Measurements from ENCODE around the gene TRIM65.

TRIM65 gene

GRCh38 chr17:75910699-75911098 is 13.9 kb upstream of the TRIM65 start:
- no peak overlapping the region for H2BK15ac ChIP-seq (ENCODE audit: low read depth, poor library complexity, severe bottlenecking)
- no peak overlapping the region for H3K4me3 ChIP-seq (ENCODE audit: insufficient read depth in 1 of 2, low read depth in 1 of 2, low read length in 2 of 2)
- no peak overlapping the region for H2BK5ac ChIP-seq (ENCODE audit: low read depth, low read length, poor library complexity, severe bottlenecking)
- H4K91ac ChIP-seq (ENCODE audit: low read length), result no peak overlapping the region
- H3K79me1 ChIP-seq (replicated peaks; ENCODE audit: low read length, poor library complexity, severe bottlenecking), result no peaks in the 10 kb centered on the region
- H3K4ac ChIP-seq (ENCODE audit: low read depth in 1 of 2, low read length in 2 of 2), result no peak overlapping the region
- H3K4me1 ChIP-seq (ENCODE audit: control insufficient read depth, insufficient read depth, low read depth, low read length), result peaks cover 8% of the 10 kb centered on the region
- no peak overlapping the region for H3K4me2 ChIP-seq (ENCODE audit: low read length, poor library complexity, severe bottlenecking)
- H3K23ac ChIP-seq (ENCODE audit: low read length in 2 of 2), result no peak overlapping the region
- no peaks in the 10 kb centered on the region for H3K9me3 ChIP-seq (ENCODE audit: control insufficient read depth, low read length)
- no peak overlapping the region for H3K9ac ChIP-seq (ENCODE audit: low read length)
- no peak overlapping the region for H2AFZ ChIP-seq (ENCODE audit: low read depth, low read length)
- H3K14ac ChIP-seq (ENCODE audit: low read length in 2 of 2), result no peak overlapping the region
- peaks cover 24 to 26% of the 10 kb centered on the region in 2 experiments for H3K36me3 ChIP-seq (ENCODE audit: control insufficient read depth in 1 of 2, insufficient read depth in 2 of 2, low read depth in 1 of 2, low read length in 2 of 2)
- DNase-seq, result no peak
- H2AK5ac ChIP-seq (ENCODE audit: low read length, severe bottlenecking), result no peak overlapping the region
- H3K18ac ChIP-seq (ENCODE audit: low read depth in 1 of 2, low read length in 2 of 2), result no peak overlapping the region
- no peak overlapping the region for H3K27ac ChIP-seq (ENCODE audit: low read length, poor library complexity, severe bottlenecking)
- 67% methylated on average over 6 of the region's 6 CpGs for WGBS
- no peaks in the 10 kb centered on the region for H3K27me3 ChIP-seq (ENCODE audit: control insufficient read depth in 1 of 2, insufficient read depth in 1 of 2, low read length in 2 of 2)
- H2BK120ac ChIP-seq (ENCODE audit: low read depth, low read length), result no peak overlapping the region
- no peak overlapping the region for H2BK12ac ChIP-seq (ENCODE audit: low read length in 2 of 2)
- no peak overlapping the region for H4K8ac ChIP-seq (ENCODE audit: low read length)

DNA sequence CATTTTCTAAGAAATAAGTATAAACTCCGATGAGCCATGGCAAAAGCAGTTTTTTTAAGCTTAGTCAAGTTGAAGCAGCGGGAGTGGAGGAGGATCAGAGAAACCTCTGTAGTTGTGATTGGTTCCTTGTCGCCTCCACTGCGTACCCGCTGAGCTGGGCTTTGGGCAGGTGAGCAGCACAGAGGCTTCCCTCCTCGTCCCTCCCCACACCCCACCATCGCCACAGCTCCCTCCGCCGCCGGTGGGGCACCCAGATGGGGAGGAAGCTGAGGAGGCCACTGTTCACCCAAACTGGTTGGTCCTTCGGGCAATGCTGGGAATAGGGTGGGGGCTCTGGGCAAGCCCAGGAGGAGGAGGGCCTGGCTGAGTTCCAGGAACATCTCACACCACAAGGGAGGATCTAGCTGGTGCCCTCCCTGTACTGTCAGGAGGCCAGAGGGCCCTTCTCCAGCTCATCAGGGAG is 13.1 kb upstream of the TRIM65 start:
- no peak overlapping the region for H3K23ac ChIP-seq (ENCODE audit: low read length in 2 of 2)
- 92% methylated on average over 11 of the region's 11 CpGs for WGBS

GRCh38 chr17:75909051-75909811 is 12.5 kb upstream of the TRIM65 start:
- no peak for DNase-seq
- no peaks in the 10 kb centered on the region for H3K9me3 ChIP-seq (ENCODE audit: control insufficient read depth, low read length)
- H3K4me3 ChIP-seq (ENCODE audit: insufficient read depth in 1 of 2, low read depth in 1 of 2, low read length in 2 of 2), result no peak overlapping the region
- no peaks in the 10 kb centered on the region for H3K79me1 ChIP-seq (replicated peaks; ENCODE audit: low read length, poor library complexity, severe bottlenecking)
- no peak overlapping the region for H2BK120ac ChIP-seq (ENCODE audit: low read depth, low read length)
- WGBS, result 94% methylated on average over 12 of the region's 14 CpGs
- no peak overlapping the region for H4K91ac ChIP-seq (ENCODE audit: low read length)
- peak overlapping the region; percentile 41 for H4K8ac ChIP-seq (ENCODE audit: low read length)
- H3K23ac ChIP-seq (ENCODE audit: low read length in 2 of 2), result no peak overlapping the region
- H3K18ac ChIP-seq (ENCODE audit: low read depth in 1 of 2, low read length in 2 of 2), result no peak overlapping the region
- H2BK15ac ChIP-seq (ENCODE audit: low read depth, poor library complexity, severe bottlenecking), result no peak overlapping the region
- no peak overlapping the region for H3K14ac ChIP-seq (ENCODE audit: low read length in 2 of 2)
- H3K36me3 ChIP-seq (ENCODE audit: control insufficient read depth in 1 of 2, insufficient read depth in 2 of 2, low read depth in 1 of 2, low read length in 2 of 2), result peaks cover 16 to 19% of the 10 kb centered on the region in 2 experiments
- H3K4me1 ChIP-seq (ENCODE audit: control insufficient read depth, insufficient read depth, low read depth, low read length), result peaks cover 9% of the 10 kb centered on the region
- no peak overlapping the region for H3K4me2 ChIP-seq (ENCODE audit: low read length, poor library complexity, severe bottlenecking)
- no peak overlapping the region for H2BK12ac ChIP-seq (ENCODE audit: low read length in 2 of 2)
- H2BK5ac ChIP-seq (ENCODE audit: low read depth, low read length, poor library complexity, severe bottlenecking), result no peak overlapping the region
- H3K27me3 ChIP-seq (ENCODE audit: control insufficient read depth in 1 of 2, insufficient read depth in 1 of 2, low read length in 2 of 2), result no peaks in the 10 kb centered on the region
- H2AK5ac ChIP-seq (ENCODE audit: low read length, severe bottlenecking), result no peak overlapping the region
- H2AFZ ChIP-seq (ENCODE audit: low read depth, low read length), result no peak overlapping the region
- H3K27ac ChIP-seq (ENCODE audit: low read length, poor library complexity, severe bottlenecking), result no peak overlapping the region
- no peak overlapping the region for H3K4ac ChIP-seq (ENCODE audit: low read depth in 1 of 2, low read length in 2 of 2)
- H3K9ac ChIP-seq (ENCODE audit: low read length), result no peak overlapping the region

More for the DNA sequence above, 13.1 kb upstream of the TRIM65 start:
- Histone ChIP-seq H2BK120ac (ENCODE audit: low read depth, low read length) (no peak overlapping the region), H2AFZ (ENCODE audit: low read depth, low read length) (no peak overlapping the region), H3K4me1 (ENCODE audit: control insufficient read depth, insufficient read depth, low read depth, low read length) (peaks cover 9% of the 10 kb centered on the region), H2AK5ac (ENCODE audit: low read length, severe bottlenecking) (no peak overlapping the region), H3K9ac (ENCODE audit: low read length) (no peak overlapping the region), H4K8ac (ENCODE audit: low read length) (peak overlapping the region; percentile 67), H2BK5ac (ENCODE audit: low read depth, low read length, poor library complexity, severe bottlenecking) (no peak overlapping the region), H3K14ac (ENCODE audit: low read length in 2 of 2) (no peak overlapping the region), H3K27ac (ENCODE audit: low read length, poor library complexity, severe bottlenecking) (no peak overlapping the region), H3K18ac (ENCODE audit: low read depth in 1 of 2, low read length in 2 of 2) (no peak overlapping the region), H3K4me2 (ENCODE audit: low read length, poor library complexity, severe bottlenecking) (no peak overlapping the region), H2BK12ac (ENCODE audit: low read length in 2 of 2) (no peak overlapping the region), H3K4me3 (ENCODE audit: insufficient read depth in 1 of 2, low read depth in 1 of 2, low read length in 2 of 2) (no peak overlapping the region), H3K27me3 (ENCODE audit: control insufficient read depth in 1 of 2, insufficient read depth in 1 of 2, low read length in 2 of 2) (no peaks in the 10 kb centered on the region), H3K36me3 (ENCODE audit: control insufficient read depth in 1 of 2, insufficient read depth in 2 of 2, low read depth in 1 of 2, low read length in 2 of 2) (peaks cover 21 to 24% of the 10 kb centered on the region in 2 experiments), H4K91ac (ENCODE audit: low read length) (no peak overlapping the region), H3K9me3 (ENCODE audit: control insufficient read depth, low read length) (no peaks in the 10 kb centered on the region), H3K79me1 (replicated peaks; ENCODE audit: low read length, poor library complexity, severe bottlenecking) (no peaks in the 10 kb centered on the region), H3K4ac (ENCODE audit: low read depth in 1 of 2, low read length in 2 of 2) (no peak overlapping the region), H2BK15ac (ENCODE audit: low read depth, poor library complexity, severe bottlenecking) (no peak overlapping the region)
- DNase-seq, result no peak

- Histone ChIP-seq H3K14ac (ENCODE audit: low read length in 2 of 2) (peak overlapping the region in 1 of 2 experiments; percentile 22), H3K23ac (ENCODE audit: low read length in 2 of 2) (no peak overlapping the region), H3K4me2 (ENCODE audit: low read length, poor library complexity, severe bottlenecking) (no peak overlapping the region), H2AFZ (ENCODE audit: low read depth, low read length) (no peak overlapping the region), H3K27ac (ENCODE audit: low read length, poor library complexity, severe bottlenecking) (no peak overlapping the region), H2BK15ac (ENCODE audit: low read depth, poor library complexity, severe bottlenecking) (no peak overlapping the region), H3K4ac (ENCODE audit: low read depth in 1 of 2, low read length in 2 of 2) (no peak overlapping the region), H3K18ac (ENCODE audit: low read depth in 1 of 2, low read length in 2 of 2) (no peak overlapping the region), H2BK5ac (ENCODE audit: low read depth, low read length, poor library complexity, severe bottlenecking) (no peak overlapping the region), H3K9ac (ENCODE audit: low read length) (no peak overlapping the region), H2AK5ac (ENCODE audit: low read length, severe bottlenecking) (no peak overlapping the region), H3K9me3 (ENCODE audit: control insufficient read depth, low read length) (no peaks in the 10 kb centered on the region), H4K8ac (ENCODE audit: low read length) (peak overlapping the region; percentile 30), H3K79me1 (replicated peaks; ENCODE audit: low read length, poor library complexity, severe bottlenecking) (peaks cover 2% of the 10 kb centered on the region), H3K36me3 (ENCODE audit: control insufficient read depth in 1 of 2, insufficient read depth in 2 of 2, low read depth in 1 of 2, low read length in 2 of 2) (peaks cover 8 to 11% of the 10 kb centered on the region in 2 experiments), H4K91ac (ENCODE audit: low read length) (no peak overlapping the region), H3K4me3 (ENCODE audit: insufficient read depth in 1 of 2, low read depth in 1 of 2, low read length in 2 of 2) (no peak overlapping the region), H3K4me1 (ENCODE audit: control insufficient read depth, insufficient read depth, low read depth, low read length) (peaks cover 14% of the 10 kb centered on the region), H3K27me3 (ENCODE audit: control insufficient read depth in 1 of 2, insufficient read depth in 1 of 2, low read length in 2 of 2) (no peaks in the 10 kb centered on the region), H2BK12ac (ENCODE audit: low read length in 2 of 2) (no peak overlapping the region), H2BK120ac (ENCODE audit: low read depth, low read length) (no peak overlapping the region)
- 64% methylated on average over 6 of the region's 6 CpGs for WGBS
- no peak for DNase-seq
Observed at GRCh38 chr17:75908201-75908600, 11.4 kb upstream of the TRIM65 start.
